WTC11 (cell line): ENCODE results near the gene KRTAP5-3. TPM values are rescaled to one million over a fixed set of nuclear protein-coding genes. Genes with fewer than 3 reads are reported as not detected.

Experiments used
- ATAC-seq: fragments of 200-7000 bp; cut with Tn5 transposase; 2 replicates; pipeline ENCODE4 v1.10.0; 2021; ENCODE audit warnings: mild to moderate bottlenecking, moderate library complexity
- CTCF ChIA-PET: fragments of 300-600 bp; sonication (Branson Sonifier 250); formaldehyde crosslinking; loops from one replicate; lab custom pipeline; 2021; ENCODE audit warnings: antibody characterized with exemption; lab: Charles Lee
- POLR2A ChIA-PET: fragments of 350-600 bp; sonication (Branson Sonifier 250); formaldehyde crosslinking; loops from one replicate; lab custom pipeline; 2021; ENCODE audit warnings: antibody characterized with exemption; lab: Charles Lee
- DNase-seq: peaks from one replicate; pipeline ENCODE4 v3.0.0; 2021; ENCODE audit warnings: low spot score
- H3K27ac Mint-ChIP-seq: 2 replicates; pipeline ENCODE4 v1.8.0; 2021; ENCODE audit warnings: mixed read lengths
- H3K27me3 Mint-ChIP-seq: 2 replicates; pipeline ENCODE4 v1.8.0; 2021; ENCODE audit warnings: low read depth, mild to moderate bottlenecking, moderate library complexity, mixed read lengths
- H3K36me3 Mint-ChIP-seq: 2 replicates; pipeline ENCODE4 v1.8.0; 2021; ENCODE audit warnings: mixed read lengths
- H3K4me1 Mint-ChIP-seq: 2 replicates; pipeline ENCODE4 v1.8.0; 2022; ENCODE audit warnings: mixed read lengths
- H3K4me3 Mint-ChIP-seq: 2 replicates; pipeline ENCODE4 v1.8.0; 2021; ENCODE audit warnings: mild to moderate bottlenecking, moderate library complexity, mixed read lengths
- H3K9me3 Mint-ChIP-seq: 2 replicates; pipeline ENCODE4 v1.8.0; 2021; ENCODE audit warnings: mixed read lengths
- ERG ChIP-seq: fragments of 250-450 bp; sonication (Bioruptor Pico); IDR thresholded peaks from 2 replicates; pipeline ENCODE4 v1.8.0; 2021; ENCODE audit warnings: mild to moderate bottlenecking
- GABPB1 ChIP-seq: sonication (generic); formaldehyde crosslinking; IDR thresholded peaks from 2 replicates; pipeline ENCODE4 v1.8.1; 2023; ENCODE audit warnings: mild to moderate bottlenecking, missing genetic modification reagents
- GRHL2 ChIP-seq: fragments of 250-450 bp; sonication (Bioruptor Pico); IDR thresholded peaks from 2 replicates; pipeline ENCODE4 v1.8.0; 2022; ENCODE audit warnings: mild to moderate bottlenecking, moderate library complexity; ENCODE audit not compliant: insufficient replicate concordance, severe bottlenecking
- GTF2I ChIP-seq: fragments of 250-450 bp; sonication (Bioruptor Pico); conservative IDR thresholded peaks from 2 replicates; pipeline ENCODE4 v1.4.0; 2021; ENCODE audit warnings: mild to moderate bottlenecking
- JAZF1 ChIP-seq: fragments of 250-450 bp; sonication (Bioruptor Pico); IDR thresholded peaks from 2 replicates; pipeline ENCODE4 v1.9.0; 2021; ENCODE audit warnings: moderate library complexity, mild to moderate bottlenecking, inconsistent platforms
- MYBL2 ChIP-seq: sonication (generic); formaldehyde crosslinking; IDR thresholded peaks from 2 replicates; pipeline ENCODE4 v1.8.1; 2023; ENCODE audit warnings: mild to moderate bottlenecking, moderate library complexity, missing genetic modification reagents
- NR1H2 ChIP-seq: sonication (generic); formaldehyde crosslinking; IDR thresholded peaks from 2 replicates; pipeline ENCODE4 v1.9.0; 2021; ENCODE audit warnings: mild to moderate bottlenecking, moderate library complexity, missing genetic modification reagents
- NR2C2 ChIP-seq: sonication (generic); formaldehyde crosslinking; IDR thresholded peaks from 2 replicates; pipeline ENCODE4 v1.8.0; 2022; ENCODE audit warnings: mild to moderate bottlenecking, missing genetic modification reagents
- PRDM15 ChIP-seq: sonication (generic); formaldehyde crosslinking; IDR thresholded peaks from 2 replicates; pipeline ENCODE4 v1.8.0; 2022; ENCODE audit warnings: missing genetic modification reagents
- RORB ChIP-seq: fragments of 250-450 bp; sonication (Bioruptor Pico); IDR thresholded peaks from 2 replicates; pipeline ENCODE4 v1.9.0; 2021; ENCODE audit warnings: mild to moderate bottlenecking
- SP1 ChIP-seq: sonication (generic); formaldehyde crosslinking; conservative IDR thresholded peaks from 2 replicates; pipeline ENCODE4 v1.8.1; 2022; ENCODE audit warnings: missing genetic modification reagents
- TCF7 ChIP-seq: sonication (generic); formaldehyde crosslinking; IDR thresholded peaks from 2 replicates; pipeline ENCODE4 v1.8.0; 2022; ENCODE audit warnings: mild to moderate bottlenecking, low read depth, missing genetic modification reagents, moderate library complexity
- ZNF532 ChIP-seq: fragments of 250-450 bp; sonication (Bioruptor Pico); IDR thresholded peaks from 2 replicates; pipeline ENCODE4 v1.9.0; 2021; ENCODE audit warnings: mild to moderate bottlenecking, borderline replicate concordance
- total RNA-seq: library from RNA; stranded (reverse); gene quantifications from 3 replicates; pipeline ENCODE4 v1.2.3, GENCODE V29; 2021
- TF ChIP-seq, protein P1 (sequence below): sonication (generic); formaldehyde crosslinking; conservative IDR thresholded peaks from 2 replicates; pipeline ENCODE4 v1.8.1; 2023; ENCODE audit warnings: mild to moderate bottlenecking, low read depth, missing genetic modification reagents, moderate library complexity
- TF ChIP-seq, protein P2 (sequence below): sonication (generic); formaldehyde crosslinking; IDR thresholded peaks from 2 replicates; pipeline ENCODE4 v1.8.1; 2023; ENCODE audit warnings: mild to moderate bottlenecking, missing genetic modification reagents

The KRTAP5-3 gene
- total RNA-seq, 1 experiment from 2014 or later: not detected

DNA sequence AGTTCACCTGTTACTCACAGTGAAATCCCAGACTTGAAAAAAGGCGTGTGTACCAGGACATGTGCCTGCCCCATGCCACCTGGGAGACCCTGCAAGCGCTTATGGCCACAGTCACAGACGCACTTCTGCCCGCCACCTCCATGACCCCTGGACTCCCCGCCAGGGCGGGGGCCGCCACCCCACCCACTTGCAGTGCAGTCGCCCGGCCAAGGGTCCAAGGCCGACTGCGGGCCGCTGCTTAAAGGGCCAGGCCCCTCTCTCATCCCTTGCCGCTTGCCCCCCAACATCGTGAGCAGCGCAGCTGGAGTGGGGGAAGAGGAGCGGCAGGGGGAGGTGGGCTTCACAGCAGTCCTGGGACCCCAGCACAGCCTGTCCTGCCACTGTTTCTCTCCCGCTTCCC, 47.0 kb downstream of the KRTAP5-3 start (continued):
- TF ChIP-seq, protein P1, sequence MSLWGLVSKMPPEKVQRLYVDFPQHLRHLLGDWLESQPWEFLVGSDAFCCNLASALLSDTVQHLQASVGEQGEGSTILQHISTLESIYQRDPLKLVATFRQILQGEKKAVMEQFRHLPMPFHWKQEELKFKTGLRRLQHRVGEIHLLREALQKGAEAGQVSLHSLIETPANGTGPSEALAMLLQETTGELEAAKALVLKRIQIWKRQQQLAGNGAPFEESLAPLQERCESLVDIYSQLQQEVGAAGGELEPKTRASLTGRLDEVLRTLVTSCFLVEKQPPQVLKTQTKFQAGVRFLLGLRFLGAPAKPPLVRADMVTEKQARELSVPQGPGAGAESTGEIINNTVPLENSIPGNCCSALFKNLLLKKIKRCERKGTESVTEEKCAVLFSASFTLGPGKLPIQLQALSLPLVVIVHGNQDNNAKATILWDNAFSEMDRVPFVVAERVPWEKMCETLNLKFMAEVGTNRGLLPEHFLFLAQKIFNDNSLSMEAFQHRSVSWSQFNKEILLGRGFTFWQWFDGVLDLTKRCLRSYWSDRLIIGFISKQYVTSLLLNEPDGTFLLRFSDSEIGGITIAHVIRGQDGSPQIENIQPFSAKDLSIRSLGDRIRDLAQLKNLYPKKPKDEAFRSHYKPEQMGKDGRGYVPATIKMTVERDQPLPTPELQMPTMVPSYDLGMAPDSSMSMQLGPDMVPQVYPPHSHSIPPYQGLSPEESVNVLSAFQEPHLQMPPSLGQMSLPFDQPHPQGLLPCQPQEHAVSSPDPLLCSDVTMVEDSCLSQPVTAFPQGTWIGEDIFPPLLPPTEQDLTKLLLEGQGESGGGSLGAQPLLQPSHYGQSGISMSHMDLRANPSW (CRISPR knock-in tag): no peak
- TF ChIP-seq NR1H2 (CRISPR knock-in tag): no peak

- H3K27me3 Mint-ChIP-seq: peaks cover 45% of the 10 kb centered on the region
- no peak overlapping the region for H3K4me3 Mint-ChIP-seq
- H3K27ac Mint-ChIP-seq: no peak overlapping the region
- ChIA-PET POLR2A (interaction anchor here (3.2 kb wide), 1 partner anchor 13 kb away, joined by 16 read pairs; no protein-coding TSS in a partner anchor), CTCF (interaction anchor here (0.7 to 9.0 kb wide), 3 partner anchors 15 to 79 kb away, joined by 3 to 167 read pairs (median 72); no protein-coding TSS in a partner anchor)
- H3K36me3 Mint-ChIP-seq: no peaks in the 10 kb centered on the region
- ATAC-seq (no peak), DNase-seq (no peak)
- peaks cover 17% of the 10 kb centered on the region for H3K4me1 Mint-ChIP-seq
- TF ChIP-seq GABPB1 (CRISPR knock-in tag): no peak
- TF ChIP-seq, protein P2, sequence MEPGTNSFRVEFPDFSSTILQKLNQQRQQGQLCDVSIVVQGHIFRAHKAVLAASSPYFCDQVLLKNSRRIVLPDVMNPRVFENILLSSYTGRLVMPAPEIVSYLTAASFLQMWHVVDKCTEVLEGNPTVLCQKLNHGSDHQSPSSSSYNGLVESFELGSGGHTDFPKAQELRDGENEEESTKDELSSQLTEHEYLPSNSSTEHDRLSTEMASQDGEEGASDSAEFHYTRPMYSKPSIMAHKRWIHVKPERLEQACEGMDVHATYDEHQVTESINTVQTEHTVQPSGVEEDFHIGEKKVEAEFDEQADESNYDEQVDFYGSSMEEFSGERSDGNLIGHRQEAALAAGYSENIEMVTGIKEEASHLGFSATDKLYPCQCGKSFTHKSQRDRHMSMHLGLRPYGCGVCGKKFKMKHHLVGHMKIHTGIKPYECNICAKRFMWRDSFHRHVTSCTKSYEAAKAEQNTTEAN: no peak
- TF ChIP-seq JAZF1 (CRISPR knock-in tag): no peak
- no peak for TF ChIP-seq TCF7 (CRISPR knock-in tag)
- no peak for TF ChIP-seq GRHL2 (CRISPR knock-in tag)
- no peak for TF ChIP-seq SP1 (CRISPR knock-in tag)
- TF ChIP-seq, protein P1 (CRISPR knock-in tag): no peak
- TF ChIP-seq NR2C2 (CRISPR knock-in tag): no peak
- no peak for TF ChIP-seq MYBL2
- no peaks in the 10 kb centered on the region for H3K9me3 Mint-ChIP-seq
These were observed 47.5 kb downstream of the KRTAP5-3 start for GRCh38 chr11:1560649-1561251.

GRCh38 chr11:1560002-1560648, 48.1 kb downstream of the KRTAP5-3 start:
- H3K9me3 Mint-ChIP-seq: no peaks in the 10 kb centered on the region
- DNase-seq: no peak
- peaks cover 51% of the 10 kb centered on the region for H3K27me3 Mint-ChIP-seq
- no peak for ATAC-seq
- no peak overlapping the region for H3K4me3 Mint-ChIP-seq
- H3K27ac Mint-ChIP-seq: no peak overlapping the region
- ChIA-PET POLR2A (interaction anchor here (0.8 to 3.2 kb wide), 3 partner anchors 12 to 14 kb away, joined by 3 to 16 read pairs (median 4); no protein-coding TSS in a partner anchor), CTCF (interaction anchor here (0.7 to 9.0 kb wide), 4 partner anchors 12 to 80 kb away, joined by 3 to 167 read pairs (median 38); no protein-coding TSS in a partner anchor)
- H3K36me3 Mint-ChIP-seq: no peaks in the 10 kb centered on the region
- peaks cover 19% of the 10 kb centered on the region for H3K4me1 Mint-ChIP-seq
- TF ChIP-seq PRDM15 (no peak), JAZF1 (CRISPR knock-in tag) (no peak), RORB (CRISPR knock-in tag) (no peak), ERG (no peak), GTF2I (CRISPR knock-in tag) (no peak), ZNF532 (CRISPR knock-in tag) (no peak)
